Stimulated activated CD8-positive, alpha-beta memory T cell treated with anti-CD3 and anti-CD28 coated beads, Interleukin-7, amount 100 ng/mL, for 4 hours (primary cell): ENCODE data around the gene BTBD16.
A peak's percentile ranks its signal among the peaks of the same experiment; 100 is the strongest.

Source experiments
- DNase-seq, 2 donors: peaks; one replicate each; pipeline ENCODE4 v3.0.0-alpha.2; 2020; ENCODE audit warnings: low read depth in 2 of 2

Gene BTBD16

DNA sequence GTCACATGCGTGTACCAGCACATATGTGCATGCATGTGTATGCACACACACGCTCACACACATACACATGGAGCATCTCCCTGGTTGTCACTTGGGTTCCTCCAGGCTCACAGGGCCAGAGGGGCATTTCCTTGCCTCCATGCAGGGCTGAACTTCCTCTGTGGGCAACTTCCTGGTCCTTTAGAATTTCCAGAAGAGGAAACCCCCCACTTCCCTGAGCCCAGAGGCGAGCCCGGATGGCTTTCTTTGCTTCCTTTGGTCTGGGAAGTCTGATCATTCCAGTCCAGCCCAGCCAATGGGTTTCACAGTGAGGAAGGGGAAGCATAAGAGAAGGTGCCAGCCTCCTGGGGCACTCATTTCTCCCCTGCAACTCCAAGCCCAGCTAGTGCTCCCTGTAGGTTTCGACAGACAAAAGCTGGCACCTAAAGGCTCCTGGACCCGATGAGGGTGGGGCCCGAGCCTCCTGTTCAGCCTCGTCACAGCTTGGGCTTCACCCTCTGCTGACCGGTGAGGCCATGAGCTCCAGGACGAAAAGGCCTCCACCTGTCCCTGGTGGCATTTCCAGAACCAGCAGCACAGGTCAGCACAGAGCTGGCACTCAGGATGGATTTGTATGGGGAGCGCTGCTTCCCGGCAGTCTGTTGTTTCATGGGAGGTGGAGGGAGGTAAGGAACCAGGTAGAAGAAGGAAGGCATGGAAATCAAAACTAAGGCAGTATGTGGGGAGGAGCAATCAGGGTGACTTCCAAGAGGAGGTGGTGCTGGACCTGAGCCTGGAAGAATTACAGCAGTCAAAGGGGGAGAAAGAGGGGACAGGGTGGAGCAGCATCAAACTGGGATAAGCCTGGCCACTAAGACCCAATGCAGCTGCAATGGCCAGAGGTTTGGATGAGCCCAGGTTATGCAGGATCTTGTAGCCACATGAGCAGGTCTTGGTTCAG, 23.7 kb downstream of the BTBD16 start:
- DNase-seq = no peak

DNA sequence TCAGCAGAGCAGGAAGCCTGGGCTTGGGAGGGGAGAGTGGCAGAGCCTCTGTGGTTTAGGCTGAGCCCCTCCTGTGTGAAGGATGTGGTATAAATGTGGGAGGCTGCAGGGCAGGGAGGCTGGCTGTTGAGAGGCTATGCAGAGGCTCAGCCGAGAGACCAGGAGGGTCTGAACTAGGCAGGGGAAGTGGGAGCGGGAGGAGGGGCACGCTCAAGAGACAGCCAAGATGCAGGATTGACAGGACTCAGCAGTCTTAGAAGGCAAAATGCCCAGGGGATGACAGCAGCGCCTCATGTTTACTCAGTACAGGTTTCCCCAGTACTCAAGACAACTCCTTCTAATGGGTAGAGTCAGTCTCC, 24.3 kb downstream of the BTBD16 start:
- DNase-seq = no peak

DNA sequence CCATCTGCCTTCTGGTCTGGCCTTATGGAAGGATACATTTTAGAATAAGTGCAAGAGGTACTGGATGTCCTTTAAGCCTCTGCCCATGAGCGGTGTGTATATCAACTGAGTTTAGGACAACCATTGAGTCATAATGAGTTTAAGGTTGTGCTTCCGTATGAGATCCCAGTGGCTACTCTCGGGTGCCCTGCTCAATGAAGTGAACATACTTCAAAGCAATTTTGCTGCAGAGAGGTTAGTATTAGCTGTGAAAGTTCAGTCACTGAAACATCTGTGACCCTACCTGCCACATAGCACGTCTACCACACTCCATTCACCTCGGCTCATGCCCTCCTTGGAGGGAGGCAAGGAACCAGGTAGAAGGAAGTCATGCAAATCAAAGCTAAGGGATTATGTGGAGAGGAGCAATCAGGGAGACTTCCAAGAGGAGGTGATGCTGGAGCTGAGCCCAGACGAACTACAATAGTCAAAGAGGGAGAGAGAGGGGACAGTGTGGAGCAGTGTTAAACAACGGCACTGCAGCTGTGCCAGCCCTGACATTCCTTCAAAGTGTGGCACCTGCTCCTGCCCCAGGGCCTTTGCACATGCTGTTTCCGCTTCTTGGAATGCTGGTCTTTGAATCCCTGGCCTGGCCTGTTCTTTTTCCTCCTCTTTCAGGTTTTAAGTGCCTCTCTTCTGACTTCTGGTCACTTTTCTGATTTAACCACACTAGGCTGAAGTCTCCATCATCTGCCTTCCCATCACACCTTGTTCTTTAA, 25.4 kb downstream of the BTBD16 start:
- DNase-seq = no peak

DNA sequence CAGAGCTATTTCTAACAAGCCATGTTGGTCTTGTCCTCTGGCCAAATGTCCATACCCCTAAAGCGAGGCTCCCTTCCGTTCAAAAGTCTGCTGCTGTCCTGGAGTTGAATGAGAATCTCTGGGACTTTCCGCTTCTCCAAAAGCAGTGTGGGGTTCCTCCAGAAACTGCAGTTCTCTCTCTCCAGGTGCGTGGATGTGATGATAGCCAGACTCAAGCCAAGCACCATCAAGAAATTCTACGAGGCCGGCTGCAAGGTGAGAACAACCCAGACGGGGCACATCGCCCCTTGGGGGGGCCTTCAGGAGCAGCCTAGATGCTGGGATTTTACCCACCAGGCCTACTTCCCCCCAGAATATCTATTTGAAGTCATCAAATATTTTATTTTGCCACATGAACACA, 26.5 kb downstream of the BTBD16 start:
- no peak for DNase-seq

DNA sequence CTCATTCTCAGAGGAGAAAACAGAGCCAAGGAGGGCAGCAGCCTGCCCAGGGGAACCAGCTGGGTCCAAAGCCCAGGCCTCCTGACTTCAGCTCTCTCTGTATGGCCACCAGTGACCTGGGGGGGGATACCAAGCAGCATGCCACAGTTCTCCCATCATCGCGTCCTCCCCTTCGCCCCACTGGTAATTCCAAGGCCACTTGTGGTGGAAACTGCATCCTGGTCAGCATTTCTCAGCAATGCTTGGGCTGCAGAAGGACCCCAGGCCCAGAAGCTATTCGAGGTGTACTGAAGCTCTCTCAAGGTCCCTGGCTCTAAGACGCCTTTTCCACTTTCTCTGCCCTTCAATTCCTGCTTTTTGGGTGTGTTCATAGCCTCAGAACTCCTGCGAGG, 27.1 kb downstream of the BTBD16 start:
- DNase-seq = no peak

DNA sequence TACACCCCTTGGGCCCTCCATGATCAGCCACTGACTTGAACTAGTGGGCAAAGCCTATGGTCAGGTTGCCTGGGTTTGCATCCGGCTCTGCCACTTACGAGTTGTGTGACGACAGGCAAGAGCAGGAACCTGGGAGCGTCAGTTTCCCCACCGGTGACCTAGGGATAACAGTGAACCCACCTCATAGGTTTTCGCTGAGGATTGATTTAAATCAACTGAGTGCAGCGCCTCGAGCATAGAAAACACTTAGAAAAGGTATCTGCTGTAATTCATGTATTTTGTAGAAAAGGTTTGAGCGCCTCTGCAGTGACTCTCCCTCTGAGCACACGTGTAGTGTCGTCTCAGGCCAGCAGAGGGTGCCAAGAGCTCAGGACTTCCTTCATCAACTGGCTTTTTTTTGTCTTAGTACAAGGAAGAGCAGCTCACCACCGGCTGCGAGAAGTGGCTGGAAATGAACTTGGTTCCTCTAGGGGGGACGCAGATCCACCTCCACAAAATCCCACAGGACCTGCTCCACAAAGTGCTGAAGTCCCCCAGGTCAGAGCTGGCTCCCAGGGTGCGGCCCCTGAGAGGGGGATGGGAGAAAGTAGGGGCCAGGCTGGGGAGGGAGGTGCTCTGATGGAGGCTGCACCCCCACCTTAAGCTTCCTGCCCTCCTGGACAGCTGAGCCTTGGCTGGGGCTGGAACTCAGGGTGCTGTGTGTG, 27.7 kb downstream of the BTBD16 start:
- DNase-seq = peak; percentile 21 to 48

DNA sequence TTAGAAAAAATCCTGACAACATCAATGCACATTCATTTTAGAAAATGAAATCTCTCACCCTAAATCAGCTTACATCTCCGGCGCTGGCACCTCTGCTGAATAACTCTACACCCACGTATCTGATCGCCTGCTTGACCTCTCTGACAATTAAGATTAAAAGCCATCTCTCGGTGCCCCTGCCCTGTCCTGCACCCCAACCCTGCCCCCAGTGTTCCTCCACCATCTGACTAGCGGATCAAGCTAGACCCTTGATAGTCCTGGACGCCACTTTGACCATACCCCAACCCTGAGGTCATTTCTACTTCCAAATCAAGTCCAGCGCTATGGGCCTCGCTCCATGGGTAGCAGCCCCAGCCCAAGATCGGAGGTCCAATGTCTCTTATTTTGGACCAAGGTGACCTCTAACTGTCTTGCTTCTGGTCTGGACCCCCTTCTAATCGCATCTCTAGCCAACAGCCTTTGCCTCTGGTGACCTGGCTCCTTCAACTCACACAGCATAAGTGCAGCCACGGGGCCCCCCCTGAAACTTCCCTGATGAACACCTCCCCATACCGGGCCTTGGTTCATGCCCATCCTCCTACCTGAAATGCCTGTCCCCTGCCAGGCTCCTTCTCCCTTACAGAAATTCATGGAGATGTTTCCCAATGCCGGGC, 28.5 kb downstream of the BTBD16 start:
- DNase-seq = no peak

DNA sequence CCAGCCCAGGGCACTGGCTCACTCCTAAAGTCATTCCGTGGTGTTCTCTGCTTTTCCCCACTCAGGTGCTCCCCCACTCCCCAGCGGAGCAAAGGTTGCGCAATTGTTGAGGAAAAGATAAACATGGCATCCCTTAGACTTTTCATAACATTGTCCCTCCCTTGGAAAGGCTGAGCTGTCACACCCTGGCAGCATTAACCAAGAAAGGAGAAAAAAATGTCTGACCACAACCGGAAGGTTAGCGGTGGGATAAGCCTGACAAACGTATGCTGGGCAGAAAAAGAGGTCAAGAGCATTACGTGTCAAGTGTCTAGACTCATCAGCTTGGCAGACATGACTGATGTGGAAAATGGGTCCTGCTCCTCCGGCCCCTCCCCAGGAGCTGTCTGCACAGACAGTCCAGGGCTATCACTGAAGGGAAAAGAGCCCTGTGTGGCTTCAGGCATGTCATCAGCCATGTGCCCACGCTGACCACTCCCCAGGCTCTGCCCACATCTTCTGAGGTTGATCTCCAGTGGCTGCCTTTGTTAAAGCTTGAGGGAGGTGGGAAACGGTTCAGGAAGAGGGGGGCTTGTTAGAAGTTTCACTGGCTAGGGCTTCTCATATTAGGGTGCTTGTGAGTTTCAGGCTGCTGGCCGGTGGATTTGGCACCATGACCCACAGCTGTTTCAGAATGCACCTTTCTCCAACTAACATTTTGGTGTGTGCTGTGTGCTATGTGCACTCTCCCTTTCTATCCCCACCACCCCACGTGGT, 30.1 kb downstream of the BTBD16 start:
- no peak for DNase-seq

DNA sequence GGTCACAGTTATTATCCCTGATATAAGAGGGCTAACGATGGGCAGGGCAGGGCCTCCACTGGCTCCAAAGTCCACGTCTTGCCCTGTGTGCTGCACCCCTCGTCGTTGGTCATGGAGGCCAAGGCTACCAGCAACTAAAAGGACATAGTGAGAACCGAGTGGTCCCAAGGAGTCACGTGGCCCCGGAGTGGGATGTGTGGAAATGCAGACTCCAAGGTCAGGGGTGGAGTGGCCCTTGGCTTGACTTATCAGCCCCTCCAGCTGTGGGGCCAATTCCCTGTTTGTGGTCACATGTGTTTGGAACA, 30.7 kb downstream of the BTBD16 start:
- DNase-seq = no peak

DNA sequence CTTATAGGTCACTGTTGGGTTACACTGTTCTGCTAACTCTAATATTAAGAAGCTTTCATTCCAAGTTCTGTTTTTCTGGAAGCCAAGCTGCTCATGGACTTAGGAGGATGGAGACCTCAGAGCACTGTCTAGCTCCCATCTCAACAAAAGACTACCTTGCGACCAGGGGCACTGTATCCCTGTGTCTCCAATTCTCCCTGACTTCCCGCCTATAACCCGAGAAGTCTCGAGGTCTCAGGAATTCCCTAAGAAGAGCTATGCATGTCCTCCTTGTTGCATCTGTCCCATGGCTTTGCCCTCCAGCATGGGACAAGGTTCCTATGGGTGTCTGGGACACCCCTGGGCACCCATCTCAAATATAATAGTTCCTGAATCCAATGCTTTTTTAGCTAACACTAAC, 31.2 kb downstream of the BTBD16 start:
- no peak for DNase-seq

DNA sequence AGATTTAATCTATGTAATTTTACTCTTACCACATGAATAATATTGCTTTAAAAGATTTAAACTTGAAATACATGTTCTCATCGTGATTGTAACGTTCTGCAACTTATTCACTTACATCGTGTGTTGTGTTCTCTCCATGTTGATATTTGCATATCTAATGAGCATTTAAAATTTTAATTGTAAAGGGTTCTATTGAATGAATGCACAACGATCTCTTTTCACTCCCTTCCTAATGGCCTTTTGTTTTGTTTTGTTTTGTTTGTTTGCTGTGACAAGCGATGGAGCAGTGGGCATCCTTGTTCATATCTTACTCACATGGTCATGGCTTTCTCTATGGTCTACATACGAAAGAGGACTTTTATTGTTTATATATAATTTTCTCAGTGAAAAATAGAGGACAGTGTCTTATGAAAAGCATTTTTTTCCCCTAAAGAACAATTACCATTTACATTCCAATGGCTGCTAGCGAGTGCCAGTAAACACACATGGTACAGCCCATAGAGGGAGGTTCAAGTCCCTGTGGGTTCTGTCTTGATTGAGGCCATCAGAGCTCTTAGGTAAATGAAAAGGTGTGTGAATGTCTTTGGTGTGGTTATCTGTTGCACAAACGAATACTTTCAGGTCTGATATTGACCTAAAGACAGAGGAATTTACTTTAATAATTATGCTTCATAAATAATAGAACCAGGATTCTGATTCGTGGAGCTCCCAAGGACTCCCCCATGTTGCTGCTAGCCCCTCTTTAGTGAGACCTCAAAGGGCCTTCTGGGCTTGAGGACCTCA, 32.4 kb downstream of the BTBD16 start:
- DNase-seq = no peak

DNA sequence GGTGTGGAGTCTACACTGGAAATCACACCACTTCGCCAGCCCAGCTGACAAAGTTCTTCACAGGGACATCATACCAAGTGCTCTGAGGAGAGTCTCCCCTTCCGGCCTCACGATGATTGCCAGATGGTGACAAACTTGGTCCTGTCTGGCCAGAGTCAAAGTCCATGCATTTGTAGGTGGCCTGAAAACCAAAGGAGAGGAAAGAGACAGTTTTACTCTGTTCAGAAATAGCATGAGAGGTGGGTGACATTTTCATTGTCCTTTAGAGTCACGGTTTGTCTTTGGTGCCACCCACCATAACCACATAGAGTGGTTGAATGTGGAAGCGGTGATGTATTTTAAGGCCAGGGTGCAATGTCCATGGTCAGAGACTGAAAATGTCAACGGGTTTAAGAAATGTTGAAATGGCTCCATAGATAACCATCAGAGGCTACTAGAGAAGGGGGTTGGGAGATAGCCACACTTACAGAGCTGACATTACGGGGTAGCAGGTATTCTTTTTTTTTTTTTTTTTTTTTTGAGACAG, 33.0 kb downstream of the BTBD16 start:
- no peak for DNase-seq

DNA sequence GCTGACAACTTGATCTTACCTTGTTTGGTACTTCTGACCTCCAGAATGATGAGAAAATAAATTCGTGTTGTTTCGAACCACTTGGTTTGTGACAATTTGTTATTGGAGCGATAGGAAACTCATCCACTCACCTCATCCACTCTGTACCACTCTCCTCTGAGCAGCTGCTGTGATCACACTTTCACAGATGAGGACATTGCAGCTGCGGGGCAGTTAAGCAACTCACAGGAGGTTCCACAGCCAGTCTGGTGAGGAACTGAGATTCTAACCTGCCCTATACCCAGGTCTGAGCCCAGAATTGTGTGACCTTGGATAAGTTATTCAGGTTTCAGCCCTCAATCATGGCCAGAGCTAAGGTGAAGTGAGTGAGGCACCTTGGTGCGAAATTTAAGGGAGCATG, 35.2 kb downstream of the BTBD16 start:
- no peak for DNase-seq

DNA sequence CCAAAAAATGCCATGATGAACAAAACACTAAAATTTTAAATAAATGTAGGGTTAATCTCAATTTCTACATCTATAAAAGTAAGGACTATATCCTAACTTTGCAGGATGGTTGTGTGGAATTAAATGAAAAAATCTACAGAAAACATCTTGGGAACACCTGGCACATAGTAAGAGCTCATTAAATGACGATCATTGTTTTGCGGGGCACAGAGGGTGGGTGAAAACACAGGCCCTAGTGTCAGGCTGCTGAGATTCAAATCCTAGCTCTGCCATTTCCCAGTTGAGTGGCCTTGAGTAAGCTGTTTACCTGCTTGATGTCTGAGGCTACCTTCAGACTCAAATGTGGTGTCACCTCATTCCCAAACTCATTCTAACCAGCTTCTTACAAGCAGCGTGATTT, 35.6 kb downstream of the BTBD16 start:
- DNase-seq = no peak

DNA sequence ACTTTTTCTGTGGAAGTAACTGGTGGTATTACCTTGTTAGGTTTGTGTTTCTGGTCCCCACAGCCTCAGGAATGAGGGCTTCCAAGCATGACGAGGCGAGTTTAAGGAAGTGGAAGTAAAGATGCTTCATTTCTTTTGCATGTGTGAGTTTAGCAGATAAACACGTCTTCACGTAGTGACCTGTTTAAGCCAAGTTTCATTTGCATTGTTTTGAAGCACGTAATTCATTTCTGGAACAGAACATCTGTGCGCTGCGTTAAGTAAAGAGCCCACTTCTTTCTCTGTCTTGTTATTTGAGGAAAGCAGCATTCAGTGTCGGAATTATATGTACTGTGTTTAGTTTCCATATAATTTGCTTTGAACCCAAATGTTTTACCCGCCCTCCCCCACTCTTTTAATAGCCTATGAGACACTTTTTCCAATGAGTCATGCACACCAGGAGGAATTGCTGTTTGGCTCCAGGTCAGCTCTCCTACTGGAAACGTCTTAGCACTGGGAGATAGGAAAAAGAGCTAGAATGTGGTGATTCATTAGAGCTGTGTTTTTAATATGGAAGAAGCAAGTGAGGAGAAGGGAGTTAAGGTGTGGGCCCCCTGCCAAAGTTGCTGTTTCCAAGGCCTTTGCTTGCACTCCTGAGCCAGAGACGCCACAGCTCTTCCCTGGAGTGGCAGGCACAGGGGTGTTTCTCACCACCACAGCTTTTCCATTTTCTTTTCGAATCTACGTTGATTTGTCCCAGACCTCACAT, 36.7 kb downstream of the BTBD16 start:
- no peak for DNase-seq

DNA sequence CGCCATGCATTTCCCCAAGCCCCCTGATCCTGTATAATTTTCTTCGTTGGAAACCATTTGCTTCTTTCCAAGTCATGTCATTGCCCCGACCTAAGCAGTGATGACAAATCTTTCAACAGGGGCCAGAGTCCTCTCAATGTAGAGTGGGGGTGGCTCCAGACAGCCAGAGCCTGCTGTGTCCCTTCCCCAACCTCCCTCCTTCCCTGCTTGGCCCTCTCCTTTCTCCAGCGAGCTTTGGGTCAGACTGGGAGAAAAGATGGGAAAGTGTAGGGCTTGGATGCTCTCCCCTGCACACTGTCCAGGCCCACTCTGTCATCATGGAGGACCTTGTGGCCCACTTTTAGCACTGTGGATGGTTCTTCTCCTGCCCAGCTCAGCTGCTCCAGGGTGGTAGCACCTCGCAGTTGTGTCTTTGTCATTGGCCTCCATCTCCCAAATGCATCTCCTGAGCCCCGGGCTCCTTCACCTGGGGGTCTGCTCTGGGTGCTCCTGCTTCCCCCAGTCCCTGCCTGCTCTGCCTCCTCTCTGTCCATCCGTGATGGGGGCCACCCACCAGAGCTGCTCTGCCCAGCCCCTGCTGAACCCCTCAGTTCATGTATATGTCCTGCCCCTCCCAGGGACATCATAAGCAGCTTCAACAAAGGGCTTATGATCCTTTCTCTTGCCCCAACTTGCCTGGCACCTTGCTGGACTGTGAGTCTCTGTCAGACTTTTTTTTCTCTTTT, 37.5 kb downstream of the BTBD16 start:
- DNase-seq = no peak

DNA sequence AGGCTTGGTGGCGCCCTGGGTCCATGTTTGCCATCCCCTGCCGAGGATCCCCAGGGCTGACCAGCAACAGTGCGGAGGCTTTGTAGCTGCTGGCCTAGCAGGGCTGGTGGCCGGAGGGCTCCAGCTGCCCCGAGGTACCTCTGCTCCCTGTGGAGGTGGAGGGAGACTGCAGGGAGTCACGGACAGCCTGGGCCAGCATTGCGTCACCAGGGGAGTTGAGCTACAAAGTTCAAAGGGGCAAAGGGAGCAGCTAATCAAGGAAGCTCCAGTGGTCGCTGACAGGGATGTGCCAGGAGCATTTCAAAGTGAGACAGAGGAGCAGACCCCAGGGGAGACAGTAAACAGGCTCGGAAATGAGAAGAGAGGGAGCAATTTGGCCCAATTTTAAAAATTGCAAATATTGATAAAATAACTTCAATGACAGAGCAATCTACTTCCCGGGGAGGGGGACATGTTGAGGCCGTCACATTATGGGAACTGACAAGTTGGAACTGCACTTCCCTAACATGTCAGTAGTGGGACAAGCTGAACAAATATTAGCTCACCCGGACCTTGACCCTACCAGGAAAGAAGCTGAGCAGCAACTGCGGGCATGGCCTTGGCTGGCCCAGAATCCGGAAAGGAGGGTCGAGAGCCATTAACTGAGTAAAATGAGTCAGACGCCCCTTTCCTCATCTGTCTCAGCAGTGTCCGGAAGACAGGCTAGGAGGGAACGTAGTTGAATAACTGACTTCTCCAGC, 39.4 kb downstream of the BTBD16 start:
- no peak for DNase-seq

DNA sequence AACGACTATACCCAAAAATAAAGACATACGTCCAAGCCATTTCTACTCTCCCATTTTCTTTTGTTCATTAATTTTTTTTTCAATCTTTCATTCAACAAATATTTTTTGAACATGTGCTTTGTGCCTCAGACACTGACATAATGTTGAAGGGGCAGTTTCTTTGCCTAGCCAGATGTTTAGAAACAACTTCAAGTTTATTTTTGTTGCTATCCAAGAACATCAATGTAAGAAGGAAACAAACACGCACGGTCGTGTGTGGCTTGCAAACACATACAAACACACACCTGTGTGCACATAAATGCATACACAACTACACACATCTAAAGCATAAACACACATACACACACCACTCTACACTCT, 39.9 kb downstream of the BTBD16 start:
- no peak for DNase-seq
